ENCODE measurements around the gene MRGPRX4.

The MRGPRX4 gene

DNA sequence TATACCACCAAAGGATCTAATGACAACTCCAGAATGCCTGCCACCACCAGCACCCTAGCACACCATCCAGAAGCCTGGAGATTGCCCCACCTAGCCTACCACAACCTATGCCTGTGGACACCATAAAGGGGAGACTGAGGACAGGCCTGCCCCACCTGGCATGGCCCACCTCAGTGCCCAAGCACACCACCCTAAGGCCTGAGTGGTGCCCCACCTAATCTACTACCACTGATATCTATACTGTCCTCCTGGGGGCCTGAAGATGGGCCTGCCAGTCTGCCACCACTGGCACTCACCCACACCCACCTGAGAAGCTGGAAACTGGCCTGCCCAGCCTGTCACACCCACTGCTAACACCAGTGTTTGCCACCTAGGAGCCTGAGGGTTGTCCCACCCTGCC lies 32.1 kb downstream of the MRGPRX4 start:
- in situ Hi-C loops (cut with MboI; ENCODE audit: low sequenced_read_pairs) = no loop called here

DNA sequence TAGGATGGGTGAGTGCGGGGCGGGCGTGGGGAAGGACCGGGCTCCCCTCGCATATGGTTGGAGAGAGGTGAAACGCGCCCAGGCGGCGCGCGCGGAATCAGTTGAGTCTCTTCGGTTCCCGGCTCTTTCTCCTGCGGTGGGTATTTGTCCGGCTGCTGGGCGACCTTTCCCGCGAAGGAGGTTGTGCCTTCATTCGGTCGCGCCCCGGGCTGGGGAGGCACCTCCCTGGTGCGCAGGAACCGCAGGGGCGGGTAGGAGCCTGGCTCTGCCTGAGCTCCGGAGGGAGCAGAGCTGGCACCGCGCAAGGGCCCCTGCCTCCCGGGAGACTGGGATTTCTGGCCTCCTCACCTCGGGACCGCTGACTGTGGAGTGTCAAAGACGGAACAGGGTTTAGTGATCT lies 36.4 kb downstream of the MRGPRX4 start:
- in situ Hi-C loops (cut with MboI; ENCODE audit: low sequenced_read_pairs) = no loop called here

- in situ Hi-C loops (cut with MboI; ENCODE audit: low sequenced_read_pairs) = no loop called here
These were observed 48.7 kb downstream of the MRGPRX4 start for GRCh38 chr11:18221274-18221876.

- in situ Hi-C loops (cut with MboI; ENCODE audit: low sequenced_read_pairs) = no loop called here
These were observed 50.3 kb downstream of the MRGPRX4 start for GRCh38 chr11:18222814-18223421.

Data from HL-60/S4 treated with phorbol 12-myristate 13-acetate at 8.2 ng/mL for 4 days and 3 days (cell line).